Neural cell (in vitro differentiated cells): Measurements from ENCODE around the gene ARMC9. TPM values are rescaled to one million over a fixed set of nuclear protein-coding genes. Genes with fewer than 3 reads are reported as not detected.

ENCODE experiments used
- H2AFZ ChIP-seq: fragments of 200-600, 300-800 bp; sonication (generic), shearing (Covaris generic); 2 replicates; pipeline ENCODE4 v1.6.0; 2014; ENCODE audit warnings: low read depth, mild to moderate bottlenecking, antibody characterized with exemption, low read length, moderate library complexity
- H3F3A ChIP-seq: fragments of 200-600 bp; shearing (Covaris generic); 2 replicates; pipeline ENCODE4 v1.6.1; 2016; ENCODE audit warnings: mild to moderate bottlenecking, moderate library complexity, mixed read lengths, antibody characterized with exemption, low read length; ENCODE audit not compliant: insufficient read depth, poor library complexity, severe bottlenecking
- H3K27ac ChIP-seq: fragments of 200-600, 300-800 bp; sonication (generic), shearing (Covaris generic); 2 replicates; pipeline ENCODE4 v1.5.1; 2014; ENCODE audit warnings: mild to moderate bottlenecking, low read length, moderate library complexity
- H3K27me3 ChIP-seq: fragments of 300-800, 200-600 bp; sonication (generic), shearing (Covaris generic); 2 replicates; pipeline ENCODE4 v1.6.0; 2014; ENCODE audit warnings: mild to moderate bottlenecking, low read depth, low read length, moderate library complexity; ENCODE audit not compliant: insufficient read depth
- H3K36me3 ChIP-seq: fragments of 300-800, 200-600 bp; sonication (generic), shearing (Covaris generic); 2 replicates; pipeline ENCODE4 v1.5.1; 2014; ENCODE audit warnings: mild to moderate bottlenecking, antibody characterized with exemption, low read length, moderate library complexity; ENCODE audit not compliant: insufficient read depth
- H3K4me2 ChIP-seq: fragments of 300-800, 200-600 bp; sonication (generic), shearing (Covaris generic); 2 replicates; pipeline ENCODE4 v1.6.0; 2014; ENCODE audit warnings: mild to moderate bottlenecking, low read length
- H3K4me3 ChIP-seq: fragments of 300-800, 200-600 bp; sonication (generic), shearing (Covaris generic); 2 replicates; pipeline ENCODE4 v1.5.1; 2014; ENCODE audit warnings: mild to moderate bottlenecking, low read length, moderate library complexity
- H3K79me2 ChIP-seq: fragments of 200-600 bp; shearing (Covaris generic); replicated peaks from 2 replicates; pipeline ENCODE4 v1.6.0; 2014; ENCODE audit warnings: mild to moderate bottlenecking, low read length, moderate library complexity; ENCODE audit not compliant: insufficient read depth
- H3K9ac ChIP-seq: fragments of 300-800, 200-600 bp; sonication (generic), shearing (Covaris generic); 2 replicates; pipeline ENCODE4 v1.6.1; 2016; ENCODE audit warnings: mild to moderate bottlenecking, low read length, mixed read lengths
- H3K9me2 ChIP-seq: fragments of 200-600 bp; shearing (Covaris generic); 2 replicates; pipeline ENCODE4 v1.6.1; 2016; ENCODE audit warnings: mild to moderate bottlenecking, low read length, mixed read lengths; ENCODE audit not compliant: insufficient read depth
- H3K9me3 ChIP-seq: fragments of 200-600, 300-800 bp; sonication (generic), shearing (Covaris generic); 2 replicates; pipeline ENCODE4 v1.6.1; 2016; ENCODE audit warnings: mild to moderate bottlenecking, mixed run types, low read length, moderate library complexity, mixed read lengths
- H4K20me1 ChIP-seq: fragments of 200-600 bp; shearing (Covaris generic); 2 replicates; pipeline ENCODE4 v1.6.1; 2016; ENCODE audit warnings: mild to moderate bottlenecking, mixed run types; ENCODE audit not compliant: insufficient read depth
- CTCF ChIP-seq: fragments of 450-650 bp; IDR thresholded peaks from 2 replicates; pipeline ENCODE4 v1.5.1; 2014; ENCODE audit warnings: antibody characterized with exemption, mild to moderate bottlenecking, moderate library complexity; ENCODE audit not compliant: poor library complexity, severe bottlenecking
- EP300 ChIP-seq: fragments of 450-650 bp; conservative IDR thresholded peaks from 2 replicates; pipeline ENCODE4 v1.6.1; 2014; ENCODE audit warnings: antibody characterized with exemption, mild to moderate bottlenecking, moderate library complexity; ENCODE audit not compliant: poor library complexity, severe bottlenecking
- EZH2 ChIP-seq: fragments of 200-600, 300-800 bp; shearing (Covaris generic), sonication (generic); IDR thresholded peaks from 2 replicates; pipeline ENCODE4 v1.6.1; 2014; ENCODE audit warnings: antibody characterized with exemption, low read length, borderline replicate concordance, mild to moderate bottlenecking; ENCODE audit not compliant: insufficient read depth, poor library complexity, severe bottlenecking
- MXI1 ChIP-seq: fragments of 450-650 bp; conservative IDR thresholded peaks from 2 replicates; pipeline ENCODE4 v1.6.1; 2014; ENCODE audit warnings: antibody characterized with exemption, mild to moderate bottlenecking; ENCODE audit not compliant: poor library complexity, severe bottlenecking
- POLR2AphosphoS5 ChIP-seq: IDR thresholded peaks from 2 replicates; pipeline ENCODE4 v1.6.1; 2012
- RAD21 ChIP-seq: fragments of 450-650 bp; conservative IDR thresholded peaks from 2 replicates; pipeline ENCODE4 v1.6.1; 2014; ENCODE audit warnings: antibody characterized with exemption, mild to moderate bottlenecking, moderate library complexity
- REST ChIP-seq: IDR thresholded peaks from 2 replicates; pipeline ENCODE4 v1.6.1; 2012; ENCODE audit warnings: borderline replicate concordance
- SMC3 ChIP-seq: fragments of 450-650 bp; conservative IDR thresholded peaks from 2 replicates; pipeline ENCODE4 v1.6.1; 2014; ENCODE audit warnings: antibody characterized with exemption, mild to moderate bottlenecking, moderate library complexity; ENCODE audit not compliant: poor library complexity
- TAF1 ChIP-seq: IDR thresholded peaks from 2 replicates; pipeline ENCODE4 v1.6.1; 2012; ENCODE audit warnings: low read depth
- polyA plus RNA-seq: library from polyadenylated mRNA; depleted of rRNA; stranded (reverse); fragments of >200 nt; gene quantifications from 2 replicates; pipeline ENCODE4 v1.2.3, GENCODE V29; 2014

The ARMC9 gene
- polyA plus RNA-seq, 1 donor from 2014 or later: 13.9 TPM

- no peaks in the 10 kb centered on the region for H4K20me1 ChIP-seq
- H3K36me3 ChIP-seq: no peaks in the 10 kb centered on the region
- TF ChIP-seq REST: no peak
- TF ChIP-seq CTCF: no peak
- TF ChIP-seq POLR2AphosphoS5: no peak
- H3F3A ChIP-seq: no peaks in the 10 kb centered on the region
- no peaks in the 10 kb centered on the region for H3K9me2 ChIP-seq
- peaks cover 12% of the 10 kb centered on the region for H3K79me2 ChIP-seq
- no peak overlapping the region for H3K9ac ChIP-seq
- H3K27me3 ChIP-seq: no peaks in the 10 kb centered on the region
- H3K4me2 ChIP-seq: no peak overlapping the region
- no peaks in the 10 kb centered on the region for H3K9me3 ChIP-seq
- no peak overlapping the region for H3K27ac ChIP-seq
- H3K4me3 ChIP-seq: no peak overlapping the region
- no peak overlapping the region for H2AFZ ChIP-seq
Measured at GRCh38 chr2:231200805-231201474, 2.5 kb downstream of the ARMC9 start.

- H3K36me3 ChIP-seq: no peaks in the 10 kb centered on the region
- H3K27ac ChIP-seq: no peak overlapping the region
- H2AFZ ChIP-seq: no peak overlapping the region
- no peaks in the 10 kb centered on the region for H3F3A ChIP-seq
- no peak overlapping the region for H3K9ac ChIP-seq
- H3K4me3 ChIP-seq: no peak overlapping the region
- H3K9me2 ChIP-seq: no peaks in the 10 kb centered on the region
- no peaks in the 10 kb centered on the region for H4K20me1 ChIP-seq
- TF ChIP-seq MXI1 (no peak), SMC3 (no peak), RAD21 (no peak), EP300 (no peak), TAF1 (no peak), CTCF (no peak), REST (no peak), POLR2AphosphoS5 (no peak), EZH2 (no peak)
- H3K4me2 ChIP-seq: no peak overlapping the region
- H3K9me3 ChIP-seq: no peaks in the 10 kb centered on the region
- H3K27me3 ChIP-seq: no peaks in the 10 kb centered on the region
- H3K79me2 ChIP-seq: peaks cover 12% of the 10 kb centered on the region
Measured at GRCh38 chr2:231201475-231201814, 3.0 kb downstream of the ARMC9 start.
